DND-41 (cell line): Measurements from ENCODE around the gene DOCK9.

Experiments
- EZH2 ChIP-seq: IDR thresholded peaks from 3 replicates; pipeline ENCODE4 v1.6.1; 2012; ENCODE audit warnings: borderline replicate concordance, low read depth, mild to moderate bottlenecking, moderate library complexity, low read length, inconsistent platforms; ENCODE audit not compliant: severe bottlenecking
- TF ChIP-seq, protein P1 (sequence below): IDR thresholded peaks from 2 replicates; pipeline ENCODE4 v1.5.1; 2012; ENCODE audit warnings: borderline replicate concordance, low read length, moderate library complexity, mild to moderate bottlenecking; ENCODE audit not compliant: poor library complexity, severe bottlenecking; ENCODE audit errors: extremely low read depth

DNA sequence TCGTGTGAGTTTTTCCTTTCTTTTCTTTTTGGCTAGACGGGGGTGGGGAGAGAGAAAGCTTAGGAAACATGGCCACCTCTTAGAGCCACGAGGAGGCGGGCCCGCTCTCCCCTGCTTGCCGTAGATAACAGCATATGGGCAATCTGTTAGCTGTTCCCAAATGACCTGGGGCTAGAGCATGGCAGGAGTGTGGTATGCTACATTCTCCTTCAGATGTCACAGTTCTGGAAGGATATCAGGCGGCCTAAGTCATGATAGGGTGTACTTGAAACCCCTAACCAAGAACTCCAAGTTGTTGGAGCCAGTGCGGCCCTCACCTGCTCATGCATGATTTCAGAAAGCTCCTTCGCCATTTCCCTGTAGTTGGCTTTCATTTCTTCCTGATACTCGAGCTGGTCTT lies 181.1 kb downstream of the DOCK9 start:
- TF ChIP-seq, protein P1, sequence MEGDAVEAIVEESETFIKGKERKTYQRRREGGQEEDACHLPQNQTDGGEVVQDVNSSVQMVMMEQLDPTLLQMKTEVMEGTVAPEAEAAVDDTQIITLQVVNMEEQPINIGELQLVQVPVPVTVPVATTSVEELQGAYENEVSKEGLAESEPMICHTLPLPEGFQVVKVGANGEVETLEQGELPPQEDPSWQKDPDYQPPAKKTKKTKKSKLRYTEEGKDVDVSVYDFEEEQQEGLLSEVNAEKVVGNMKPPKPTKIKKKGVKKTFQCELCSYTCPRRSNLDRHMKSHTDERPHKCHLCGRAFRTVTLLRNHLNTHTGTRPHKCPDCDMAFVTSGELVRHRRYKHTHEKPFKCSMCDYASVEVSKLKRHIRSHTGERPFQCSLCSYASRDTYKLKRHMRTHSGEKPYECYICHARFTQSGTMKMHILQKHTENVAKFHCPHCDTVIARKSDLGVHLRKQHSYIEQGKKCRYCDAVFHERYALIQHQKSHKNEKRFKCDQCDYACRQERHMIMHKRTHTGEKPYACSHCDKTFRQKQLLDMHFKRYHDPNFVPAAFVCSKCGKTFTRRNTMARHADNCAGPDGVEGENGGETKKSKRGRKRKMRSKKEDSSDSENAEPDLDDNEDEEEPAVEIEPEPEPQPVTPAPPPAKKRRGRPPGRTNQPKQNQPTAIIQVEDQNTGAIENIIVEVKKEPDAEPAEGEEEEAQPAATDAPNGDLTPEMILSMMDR: no peak
- no peak for TF ChIP-seq EZH2
